HL-60 (cell line): Measurements from ENCODE around the gene MSH2.

Source experiments
- DNase-seq, 2 experiments: peaks; one replicate each; pipeline ENCODE4 v3.0.0-alpha.2; 2010 to 2020; ENCODE audit warnings: low read depth in 1 of 2, low spot score in 1 of 2
- H3K27ac ChIP-seq: fragments of 250-450 bp; sonication (Bioruptor Pico); replicated peaks from 2 replicates; pipeline ENCODE4 v1.5.1; 2020; ENCODE audit warnings: mild to moderate bottlenecking, moderate library complexity
- H3K27me3 ChIP-seq: fragments of 250-450 bp; sonication (Bioruptor Pico); 2 replicates; pipeline ENCODE4 v1.5.1; 2021; ENCODE audit warnings: mild to moderate bottlenecking, moderate library complexity; ENCODE audit not compliant: insufficient read depth, poor library complexity, severe bottlenecking
- H3K4me3 ChIP-seq: replicated peaks from 2 replicates; pipeline ENCODE4 v1.5.1; 2011; ENCODE audit warnings: mild to moderate bottlenecking, control low read depth, low read length; ENCODE audit not compliant: insufficient read depth
- GABPA ChIP-seq: IDR thresholded peaks from 2 replicates; pipeline ENCODE4 v1.6.1; 2012; ENCODE audit warnings: low read depth
- POLR2AphosphoS5 ChIP-seq: IDR thresholded peaks from 2 replicates; pipeline ENCODE4 v1.6.1; 2012; ENCODE audit warnings: low read depth
- SPI1 ChIP-seq: IDR thresholded peaks from 2 replicates; pipeline ENCODE4 v1.6.1; 2012; ENCODE audit warnings: low read depth, mild to moderate bottlenecking, borderline replicate concordance
- TF ChIP-seq, protein P1 (sequence below): IDR thresholded peaks from 2 replicates; pipeline ENCODE4 v1.6.1; 2012; ENCODE audit warnings: low read depth; ENCODE audit not compliant: insufficient replicate concordance
- TF ChIP-seq, protein P2 (sequence below): IDR thresholded peaks from one replicate; pipeline ENCODE4 v1.5.1; 2011; ENCODE audit warnings: low read length, control low read depth, inconsistent platforms; ENCODE audit not compliant: insufficient read depth

MSH2 gene

DNA sequence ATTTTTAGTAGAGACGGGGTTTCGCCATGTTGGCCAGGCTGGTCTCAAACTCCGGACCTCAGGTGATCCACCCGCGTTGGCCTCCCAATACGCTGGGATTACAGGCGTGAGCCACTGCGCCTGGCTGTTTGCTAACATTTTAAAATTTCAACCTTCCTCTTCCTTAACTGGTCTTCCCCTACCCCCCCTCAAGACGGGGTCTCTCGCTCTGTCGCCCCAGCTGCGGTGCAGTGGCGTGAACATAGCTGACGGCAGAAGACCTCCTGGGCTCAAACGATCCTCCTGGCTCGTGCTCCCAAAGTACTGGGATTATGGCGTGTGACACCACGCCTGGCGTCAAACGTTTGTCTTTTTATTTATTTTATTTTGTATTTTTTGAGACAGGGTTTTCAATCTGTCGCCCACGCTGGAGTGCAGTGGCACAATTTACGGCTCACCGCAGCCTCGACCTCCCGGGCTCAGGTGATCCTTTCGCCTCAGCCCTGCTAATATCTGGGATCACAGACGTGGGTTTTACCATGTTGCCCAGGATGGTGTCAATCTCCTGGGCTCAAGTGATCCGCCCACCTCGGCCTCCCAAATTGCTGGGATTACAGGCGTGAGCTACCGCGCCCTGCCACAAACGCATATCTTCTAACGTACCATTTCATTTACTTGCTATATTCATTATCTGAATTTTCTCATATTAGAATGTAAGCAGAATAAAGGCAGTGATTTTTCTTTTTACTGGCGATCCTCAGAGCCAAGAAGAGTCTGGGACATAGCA is 984 bp upstream of the MSH2 start:
- peak overlapping the region; percentile 97 for H3K27ac ChIP-seq
- peak overlapping the region; percentile 86; the same call in 1 of the 2 replicates for H3K4me3 ChIP-seq
- TF ChIP-seq, protein P1, sequence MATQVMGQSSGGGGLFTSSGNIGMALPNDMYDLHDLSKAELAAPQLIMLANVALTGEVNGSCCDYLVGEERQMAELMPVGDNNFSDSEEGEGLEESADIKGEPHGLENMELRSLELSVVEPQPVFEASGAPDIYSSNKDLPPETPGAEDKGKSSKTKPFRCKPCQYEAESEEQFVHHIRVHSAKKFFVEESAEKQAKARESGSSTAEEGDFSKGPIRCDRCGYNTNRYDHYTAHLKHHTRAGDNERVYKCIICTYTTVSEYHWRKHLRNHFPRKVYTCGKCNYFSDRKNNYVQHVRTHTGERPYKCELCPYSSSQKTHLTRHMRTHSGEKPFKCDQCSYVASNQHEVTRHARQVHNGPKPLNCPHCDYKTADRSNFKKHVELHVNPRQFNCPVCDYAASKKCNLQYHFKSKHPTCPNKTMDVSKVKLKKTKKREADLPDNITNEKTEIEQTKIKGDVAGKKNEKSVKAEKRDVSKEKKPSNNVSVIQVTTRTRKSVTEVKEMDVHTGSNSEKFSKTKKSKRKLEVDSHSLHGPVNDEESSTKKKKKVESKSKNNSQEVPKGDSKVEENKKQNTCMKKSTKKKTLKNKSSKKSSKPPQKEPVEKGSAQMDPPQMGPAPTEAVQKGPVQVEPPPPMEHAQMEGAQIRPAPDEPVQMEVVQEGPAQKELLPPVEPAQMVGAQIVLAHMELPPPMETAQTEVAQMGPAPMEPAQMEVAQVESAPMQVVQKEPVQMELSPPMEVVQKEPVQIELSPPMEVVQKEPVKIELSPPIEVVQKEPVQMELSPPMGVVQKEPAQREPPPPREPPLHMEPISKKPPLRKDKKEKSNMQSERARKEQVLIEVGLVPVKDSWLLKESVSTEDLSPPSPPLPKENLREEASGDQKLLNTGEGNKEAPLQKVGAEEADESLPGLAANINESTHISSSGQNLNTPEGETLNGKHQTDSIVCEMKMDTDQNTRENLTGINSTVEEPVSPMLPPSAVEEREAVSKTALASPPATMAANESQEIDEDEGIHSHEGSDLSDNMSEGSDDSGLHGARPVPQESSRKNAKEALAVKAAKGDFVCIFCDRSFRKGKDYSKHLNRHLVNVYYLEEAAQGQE: no peak
- TF ChIP-seq GABPA (no peak), SPI1 (no peak), POLR2AphosphoS5 (no peak)
- TF ChIP-seq, protein P2, sequence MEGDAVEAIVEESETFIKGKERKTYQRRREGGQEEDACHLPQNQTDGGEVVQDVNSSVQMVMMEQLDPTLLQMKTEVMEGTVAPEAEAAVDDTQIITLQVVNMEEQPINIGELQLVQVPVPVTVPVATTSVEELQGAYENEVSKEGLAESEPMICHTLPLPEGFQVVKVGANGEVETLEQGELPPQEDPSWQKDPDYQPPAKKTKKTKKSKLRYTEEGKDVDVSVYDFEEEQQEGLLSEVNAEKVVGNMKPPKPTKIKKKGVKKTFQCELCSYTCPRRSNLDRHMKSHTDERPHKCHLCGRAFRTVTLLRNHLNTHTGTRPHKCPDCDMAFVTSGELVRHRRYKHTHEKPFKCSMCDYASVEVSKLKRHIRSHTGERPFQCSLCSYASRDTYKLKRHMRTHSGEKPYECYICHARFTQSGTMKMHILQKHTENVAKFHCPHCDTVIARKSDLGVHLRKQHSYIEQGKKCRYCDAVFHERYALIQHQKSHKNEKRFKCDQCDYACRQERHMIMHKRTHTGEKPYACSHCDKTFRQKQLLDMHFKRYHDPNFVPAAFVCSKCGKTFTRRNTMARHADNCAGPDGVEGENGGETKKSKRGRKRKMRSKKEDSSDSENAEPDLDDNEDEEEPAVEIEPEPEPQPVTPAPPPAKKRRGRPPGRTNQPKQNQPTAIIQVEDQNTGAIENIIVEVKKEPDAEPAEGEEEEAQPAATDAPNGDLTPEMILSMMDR: no peak

DNA sequence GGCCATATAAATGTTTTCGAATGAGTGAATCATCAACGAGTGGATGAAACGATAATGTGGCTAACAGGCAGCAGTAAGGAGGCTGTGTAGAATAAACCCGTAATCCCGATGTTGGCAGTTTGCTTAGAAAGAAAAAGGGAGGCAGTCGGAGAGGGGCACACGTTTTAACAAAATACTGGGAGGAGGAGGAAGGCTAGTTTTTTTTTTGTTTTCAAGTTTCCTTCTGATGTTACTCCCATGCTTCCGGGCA is 476 bp upstream of the MSH2 start:
- no peaks in the 10 kb centered on the region for H3K27me3 ChIP-seq
- no peak for DNase-seq
- H3K4me3 ChIP-seq: peak overlapping the region; percentile 86
- H3K27ac ChIP-seq: peak overlapping the region; percentile 97
- no peak for TF ChIP-seq POLR2AphosphoS5
- TF ChIP-seq, protein P2: no peak
- TF ChIP-seq, protein P1: no peak
- TF ChIP-seq GABPA: no peak
- no peak for TF ChIP-seq SPI1

More for the DNA sequence above, 984 bp upstream of the MSH2 start:
- no peak for DNase-seq
- H3K27me3 ChIP-seq: no peaks in the 10 kb centered on the region

DNA sequence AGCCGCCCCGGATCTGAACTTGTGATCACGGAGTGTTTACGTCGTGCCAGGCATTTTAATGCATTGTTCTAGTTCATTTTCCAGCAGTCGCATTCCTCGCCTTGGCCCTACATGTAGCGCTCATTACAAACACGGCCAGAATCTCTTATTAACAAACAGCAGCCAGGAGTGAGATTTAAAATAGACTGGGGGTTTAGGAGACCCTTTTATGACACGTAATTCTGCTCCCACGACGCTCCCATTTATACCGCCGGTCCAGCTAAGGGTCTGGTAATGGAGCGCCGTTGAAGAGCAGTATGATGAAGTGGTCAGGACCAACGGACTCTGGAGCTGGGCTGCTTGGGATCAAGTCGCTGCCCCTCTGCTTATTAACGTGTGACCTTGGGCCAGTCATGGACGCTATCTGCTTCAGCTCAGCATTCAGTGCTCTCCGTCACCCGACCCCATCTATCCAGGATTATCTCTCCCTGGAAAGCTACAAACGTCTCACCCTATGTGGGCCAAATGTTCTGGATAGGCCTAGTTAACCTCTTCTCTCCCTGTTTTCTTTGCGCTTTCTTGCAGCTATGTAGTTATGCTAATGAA is 745 bp downstream of the MSH2 start:
- no peaks in the 10 kb centered on the region for H3K27me3 ChIP-seq
- H3K4me3 ChIP-seq: peak overlapping the region; percentile 86
- peak overlapping the region; percentile 97 for H3K27ac ChIP-seq
- TF ChIP-seq, protein P2: no peak
- no peak for TF ChIP-seq GABPA
- TF ChIP-seq, protein P1: no peak
- no peak for TF ChIP-seq SPI1
- no peak for DNase-seq
